ENCODE data around the gene BEAN1.

- TF ChIP-seq, protein P1, sequence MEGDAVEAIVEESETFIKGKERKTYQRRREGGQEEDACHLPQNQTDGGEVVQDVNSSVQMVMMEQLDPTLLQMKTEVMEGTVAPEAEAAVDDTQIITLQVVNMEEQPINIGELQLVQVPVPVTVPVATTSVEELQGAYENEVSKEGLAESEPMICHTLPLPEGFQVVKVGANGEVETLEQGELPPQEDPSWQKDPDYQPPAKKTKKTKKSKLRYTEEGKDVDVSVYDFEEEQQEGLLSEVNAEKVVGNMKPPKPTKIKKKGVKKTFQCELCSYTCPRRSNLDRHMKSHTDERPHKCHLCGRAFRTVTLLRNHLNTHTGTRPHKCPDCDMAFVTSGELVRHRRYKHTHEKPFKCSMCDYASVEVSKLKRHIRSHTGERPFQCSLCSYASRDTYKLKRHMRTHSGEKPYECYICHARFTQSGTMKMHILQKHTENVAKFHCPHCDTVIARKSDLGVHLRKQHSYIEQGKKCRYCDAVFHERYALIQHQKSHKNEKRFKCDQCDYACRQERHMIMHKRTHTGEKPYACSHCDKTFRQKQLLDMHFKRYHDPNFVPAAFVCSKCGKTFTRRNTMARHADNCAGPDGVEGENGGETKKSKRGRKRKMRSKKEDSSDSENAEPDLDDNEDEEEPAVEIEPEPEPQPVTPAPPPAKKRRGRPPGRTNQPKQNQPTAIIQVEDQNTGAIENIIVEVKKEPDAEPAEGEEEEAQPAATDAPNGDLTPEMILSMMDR (IDR thresholded peaks at IDR 0.05; ENCODE audit: insufficient read depth, low read length), result no peak
- TF ChIP-seq POLR2AphosphoS5 (IDR thresholded peaks at IDR 0.05; ENCODE audit: low read depth), result no peak
Observed at GRCh38 chr16:66471716-66472393, 44.8 kb downstream of the BEAN1 start.

All from HL-60 (cell line).